Measurements from ENCODE around the gene TMEM131L.
"Not testable (repeated sequence)": the region's sequence is repeated elsewhere in the genome, so short reads cannot be mapped to it uniquely, and the experiment has no call there.

TMEM131L gene

GRCh38 chr4:153661215-153661822 is 195.2 kb downstream of the TMEM131L start:
- peak; percentile 60 for DNase-seq (ENCODE audit: low spot score)

- DNase-seq (ENCODE audit: low spot score) = no peak
These were observed 195.7 kb downstream of the TMEM131L start for GRCh38 chr4:153661908-153662307.

- no peak for DNase-seq (ENCODE audit: low spot score)
These were observed 197.5 kb downstream of the TMEM131L start for GRCh38 chr4:153663667-153664066.

GRCh38 chr4:153666505-153666904 is 200.3 kb downstream of the TMEM131L start:
- DNase-seq (ENCODE audit: low spot score) = not testable (repeated sequence)

- no peak for DNase-seq (ENCODE audit: low spot score)
These were observed 202.5 kb downstream of the TMEM131L start for GRCh38 chr4:153668647-153669046.

- DNase-seq (ENCODE audit: low spot score) = no peak
These were observed 203.7 kb downstream of the TMEM131L start for GRCh38 chr4:153669838-153670237.

GRCh38 chr4:153676486-153676885 is 210.3 kb downstream of the TMEM131L start:
- DNase-seq (ENCODE audit: low spot score) = no peak

GRCh38 chr4:153676984-153677383 is 210.8 kb downstream of the TMEM131L start:
- peak; percentile 71 for DNase-seq (ENCODE audit: low spot score)

- DNase-seq (ENCODE audit: low spot score) = no peak
These were observed 213.3 kb downstream of the TMEM131L start for GRCh38 chr4:153679486-153679885.

- DNase-seq (ENCODE audit: low spot score) = no peak
These were observed 217.6 kb downstream of the TMEM131L start for GRCh38 chr4:153683763-153684181.

GRCh38 chr4:153684182-153684970 is 218.2 kb downstream of the TMEM131L start, which contains the start of gene TLR2:
TSS of gene TLR2 (plus strand) at chr4:153684280. CDS start at chr4:153702908, 18,628 bp downstream.
- DNase-seq (ENCODE audit: low spot score) = no peak

GRCh38 chr4:153684971-153685371 is 218.8 kb downstream of the TMEM131L start:
- no peak for DNase-seq (ENCODE audit: low spot score)
